COR-L47 (cell line): ENCODE measurements around the gene KIRREL1.
"Not testable (repeated sequence)": the region's sequence is repeated elsewhere in the genome, so short reads cannot be mapped to it uniquely, and the experiment has no call there.

Source experiments
- DNase-seq: peaks from one replicate; lab custom pipeline; 2025; lab: John Stamatoyannopoulos, UW

KIRREL1 gene

GRCh38 chr1:158105352-158106095, 112.1 kb downstream of the KIRREL1 start:
- DNase-seq: no peak

GRCh38 chr1:158107916-158108315, 114.5 kb downstream of the KIRREL1 start:
- DNase-seq: peak; percentile 4

GRCh38 chr1:158112994-158113758, 119.7 kb downstream of the KIRREL1 start:
- DNase-seq: peak; percentile 42

- DNase-seq: no peak
Observed at GRCh38 chr1:158113759-158114127, 120.3 kb downstream of the KIRREL1 start.

- DNase-seq: no peak
Observed at GRCh38 chr1:158115126-158115525, 121.7 kb downstream of the KIRREL1 start.

GRCh38 chr1:158116311-158117167, 123.1 kb downstream of the KIRREL1 start:
- no peak for DNase-seq

GRCh38 chr1:158117854-158118704, 124.6 kb downstream of the KIRREL1 start:
- DNase-seq: peak; percentile 35

GRCh38 chr1:158118713-158119402, 125.4 kb downstream of the KIRREL1 start:
- DNase-seq: no peak

- no peak for DNase-seq
Observed at GRCh38 chr1:158119976-158120653, 126.7 kb downstream of the KIRREL1 start.

GRCh38 chr1:158121604-158122254, 128.3 kb downstream of the KIRREL1 start:
- peak; percentile 44 for DNase-seq

- no peak for DNase-seq
Observed at GRCh38 chr1:158122833-158123388, 129.5 kb downstream of the KIRREL1 start.

GRCh38 chr1:158124034-158124433, 130.6 kb downstream of the KIRREL1 start:
- no peak for DNase-seq

GRCh38 chr1:158124999-158125398, 131.6 kb downstream of the KIRREL1 start:
- peak; percentile 87 for DNase-seq

- DNase-seq: no peak
Observed at GRCh38 chr1:158126425-158126824, 133.0 kb downstream of the KIRREL1 start.

- DNase-seq: not testable (repeated sequence)
Observed at GRCh38 chr1:158128531-158128930, 135.1 kb downstream of the KIRREL1 start.

- DNase-seq: no peak
Observed at GRCh38 chr1:158131217-158131616, 137.8 kb downstream of the KIRREL1 start.

- no peak for DNase-seq
Observed at GRCh38 chr1:158140764-158141192, 147.3 kb downstream of the KIRREL1 start.

GRCh38 chr1:158145173-158145719, 151.8 kb downstream of the KIRREL1 start:
- no peak for DNase-seq

GRCh38 chr1:158146165-158146564, 152.7 kb downstream of the KIRREL1 start:
- DNase-seq: no peak
